Measurements from ENCODE around the gene KRT39.
A peak's percentile ranks its signal among the peaks of the same experiment; 100 is the strongest.
"Not testable (repeated sequence)": the region's sequence is repeated elsewhere in the genome, so short reads cannot be mapped to it uniquely, and the experiment has no call there.

The KRT39 gene

DNA sequence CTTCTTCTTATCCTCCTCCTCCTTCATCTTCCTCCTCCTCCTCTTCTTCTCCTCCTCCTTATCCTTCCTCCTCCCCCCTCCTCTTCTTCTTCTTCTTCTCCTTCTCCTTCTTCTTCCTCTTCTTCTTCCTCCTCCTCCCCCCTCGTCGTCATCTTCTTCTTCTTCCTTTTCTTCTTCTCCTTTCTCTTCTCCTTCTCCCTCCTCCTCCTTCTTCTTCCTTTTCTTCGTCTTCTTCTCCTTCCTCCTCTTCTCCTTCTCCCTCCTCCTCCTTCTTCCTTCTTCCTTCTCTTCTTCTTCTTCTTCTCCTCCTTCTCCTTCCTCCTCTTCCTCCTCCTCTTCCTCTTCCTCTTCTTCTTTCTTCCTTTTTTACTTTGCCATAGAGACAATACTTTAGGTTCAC is 24.2 kb downstream of the KRT39 start:
- no peak for TF ChIP-seq POLR2A (IDR thresholded peaks at IDR 0.05; ENCODE audit: low read length)
- no peak for DNase-seq

DNA sequence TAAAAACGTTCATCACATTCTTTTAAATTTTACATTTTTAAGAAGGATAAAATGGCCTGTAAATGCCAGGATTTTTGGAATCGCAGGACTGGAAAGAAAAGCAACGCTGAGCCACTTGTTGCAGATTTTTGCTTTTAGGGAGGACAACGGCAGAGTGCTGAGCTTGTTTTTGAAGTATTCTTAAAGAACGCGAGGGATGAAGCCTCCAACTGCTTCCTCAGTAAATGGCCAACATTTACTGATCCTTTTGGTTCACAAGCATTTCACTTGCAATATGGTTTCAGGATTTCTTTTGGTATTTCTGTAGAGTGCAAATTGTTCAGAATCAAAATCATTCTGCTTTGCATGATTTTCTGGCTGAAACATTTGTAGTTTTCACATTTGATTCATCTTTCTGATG is 26.5 kb downstream of the KRT39 start:
- no peak for TF ChIP-seq GATA1 (IDR thresholded peaks at IDR 0.05; ENCODE audit: low read depth, low read length)
- no peak for TF ChIP-seq POLR2A (IDR thresholded peaks at IDR 0.05; ENCODE audit: low read length)
- DNase-seq = no peak

DNA sequence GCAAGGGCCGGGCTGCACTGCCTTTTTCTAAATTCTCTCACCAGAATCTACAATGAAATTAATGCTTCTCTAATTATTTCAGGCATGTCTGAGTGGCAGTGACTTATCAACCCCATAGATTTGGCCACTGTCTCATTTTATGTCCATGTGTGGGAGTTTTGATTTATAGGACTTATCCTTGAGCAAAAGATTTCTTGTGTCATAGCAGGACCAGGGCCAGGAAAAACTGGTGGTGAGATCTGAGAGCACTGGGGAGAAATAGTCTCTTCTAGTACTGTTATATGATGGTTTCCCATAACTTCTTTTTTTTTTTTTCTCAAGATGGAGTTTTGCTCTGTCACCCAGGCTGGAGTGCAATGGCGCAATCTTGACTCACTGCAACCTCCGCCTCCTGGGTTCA is 27.8 kb downstream of the KRT39 start:
- no peak for TF ChIP-seq POLR2A (IDR thresholded peaks at IDR 0.05; ENCODE audit: low read length)
- no peak for TF ChIP-seq GATA1 (IDR thresholded peaks at IDR 0.05; ENCODE audit: low read depth, low read length)
- no peak for DNase-seq

DNA sequence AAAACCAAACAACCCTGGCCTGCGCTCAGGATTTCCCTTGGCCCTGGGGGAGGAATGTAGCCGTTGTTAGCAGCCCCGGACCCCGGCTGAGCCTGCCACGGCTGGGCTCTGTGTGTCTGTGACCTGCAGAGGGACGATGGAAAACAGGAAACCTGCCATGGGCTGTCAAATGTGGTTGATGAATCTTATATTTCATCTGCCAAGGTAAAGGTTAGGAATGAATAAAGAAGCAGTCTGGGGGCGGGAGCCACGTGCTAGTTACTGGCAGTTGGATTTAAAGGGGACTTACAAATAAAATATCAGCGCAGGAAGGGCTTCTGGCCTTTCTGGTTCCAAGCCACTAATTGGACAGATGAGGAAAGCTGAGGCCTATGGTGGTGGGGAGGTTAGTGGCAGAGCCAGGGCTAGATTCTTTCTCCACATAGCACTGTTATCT is 29.3 kb downstream of the KRT39 start, which contains the start of gene KRT23:
TSS of gene KRT23 (minus strand) at position 263 of the 436 bp plus-strand sequence. CDS start 1,043 bp downstream, outside the sequence.
- no peak for TF ChIP-seq POLR2A (IDR thresholded peaks at IDR 0.05; ENCODE audit: low read length)
- no peak for TF ChIP-seq GATA1 (IDR thresholded peaks at IDR 0.05; ENCODE audit: low read depth, low read length)

DNA sequence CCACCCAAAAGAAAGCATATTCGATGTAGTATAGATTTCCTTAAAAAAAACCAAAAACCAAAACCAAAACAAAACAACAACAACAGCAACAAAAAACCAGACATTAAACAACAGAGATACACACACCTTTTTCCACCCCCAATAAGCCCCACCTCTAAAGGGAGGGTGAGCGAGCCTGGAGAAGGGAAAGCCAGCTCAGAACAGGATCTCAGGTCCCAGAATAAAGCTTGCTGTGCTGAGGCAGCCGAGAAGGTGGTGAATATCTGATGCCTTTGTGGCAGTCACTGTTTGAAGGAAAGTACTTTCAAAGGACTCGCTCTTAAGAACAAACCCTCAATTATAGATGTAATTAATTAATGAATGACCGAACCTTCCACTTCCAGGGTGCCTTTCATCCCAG is 29.8 kb downstream of the KRT39 start:
- no peak for TF ChIP-seq POLR2A (IDR thresholded peaks at IDR 0.05; ENCODE audit: low read length)
- TF ChIP-seq GATA1 (IDR thresholded peaks at IDR 0.05; ENCODE audit: low read depth, low read length) = no peak
- DNase-seq = no peak

More for the DNA sequence above, 29.3 kb downstream of the KRT39 start, which contains the start of gene KRT23:
- no peak for DNase-seq

DNA sequence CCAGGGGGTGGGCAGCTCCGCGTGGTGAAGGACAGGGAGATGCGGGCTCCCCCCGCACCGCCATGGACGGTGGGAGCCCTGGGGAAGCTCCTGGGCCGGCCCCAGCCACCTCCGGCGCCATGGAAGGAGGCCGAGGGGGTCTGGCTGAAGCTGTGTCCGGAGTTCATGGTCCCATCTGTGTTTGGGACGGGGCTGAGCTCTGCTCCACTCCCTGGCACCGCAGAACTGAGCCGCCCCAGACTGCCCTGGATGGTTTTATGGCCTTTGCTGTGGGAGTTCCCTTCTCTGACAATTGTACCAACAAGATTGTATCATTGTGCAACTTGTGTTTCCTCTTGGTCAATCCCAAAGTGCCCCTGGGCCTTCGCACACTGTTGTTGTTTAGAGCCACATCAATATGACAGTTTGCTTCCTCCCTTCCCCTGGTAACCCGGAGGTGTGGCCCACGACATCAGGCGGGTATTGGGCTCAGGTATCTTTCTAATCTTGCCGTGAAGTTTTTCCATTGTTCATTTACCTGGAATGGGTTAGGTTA is 30.2 kb downstream of the KRT39 start:
- TF ChIP-seq GATA1 (IDR thresholded peaks at IDR 0.05; ENCODE audit: low read depth, low read length) = no peak
- no peak for TF ChIP-seq POLR2A (IDR thresholded peaks at IDR 0.05; ENCODE audit: low read length)
- no peak for DNase-seq

DNA sequence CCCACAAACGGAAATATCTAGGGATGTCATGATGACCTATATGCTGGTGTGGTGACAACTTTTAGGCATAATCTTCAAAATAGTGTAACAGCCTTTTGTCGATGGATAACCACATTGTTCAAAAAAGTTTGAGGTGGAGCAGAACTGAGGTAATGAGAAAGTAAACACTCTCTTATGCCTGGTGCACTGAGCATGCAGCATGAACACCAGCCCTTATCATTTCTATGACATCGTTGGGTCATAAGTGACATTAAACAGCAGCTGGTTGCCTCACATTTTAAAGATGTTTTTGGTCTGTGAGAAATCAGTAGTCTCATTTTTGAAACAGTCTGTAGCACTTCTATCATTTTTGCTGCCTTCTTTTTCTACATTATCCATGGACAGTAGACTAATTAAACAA is 31.1 kb downstream of the KRT39 start:
- no peak for DNase-seq
- TF ChIP-seq POLR2A (IDR thresholded peaks at IDR 0.05; ENCODE audit: low read length) (no peak), GATA1 (IDR thresholded peaks at IDR 0.05; ENCODE audit: low read depth, low read length) (no peak)

DNA sequence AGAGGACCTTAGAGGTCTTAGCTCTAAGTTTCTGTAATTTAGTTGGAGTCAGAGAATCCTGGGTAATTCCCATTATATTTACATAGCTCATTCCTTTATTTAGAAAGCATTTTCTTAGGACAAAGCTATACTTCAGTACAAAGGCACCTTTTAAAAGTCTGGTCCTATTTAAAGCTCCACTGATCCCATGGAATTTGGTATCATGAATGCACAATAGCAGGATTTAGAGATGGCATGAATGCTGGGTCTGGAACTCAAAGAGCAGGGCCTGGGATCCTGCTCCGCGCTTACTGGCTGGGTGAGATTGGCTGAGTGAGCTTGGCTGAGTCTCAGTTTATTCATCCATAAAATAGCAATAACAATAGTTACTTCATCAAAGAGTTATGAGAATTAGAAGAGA is 34.1 kb downstream of the KRT39 start:
- DNase-seq = no peak
- TF ChIP-seq GATA1 (IDR thresholded peaks at IDR 0.05; ENCODE audit: low read depth, low read length) = no peak

DNA sequence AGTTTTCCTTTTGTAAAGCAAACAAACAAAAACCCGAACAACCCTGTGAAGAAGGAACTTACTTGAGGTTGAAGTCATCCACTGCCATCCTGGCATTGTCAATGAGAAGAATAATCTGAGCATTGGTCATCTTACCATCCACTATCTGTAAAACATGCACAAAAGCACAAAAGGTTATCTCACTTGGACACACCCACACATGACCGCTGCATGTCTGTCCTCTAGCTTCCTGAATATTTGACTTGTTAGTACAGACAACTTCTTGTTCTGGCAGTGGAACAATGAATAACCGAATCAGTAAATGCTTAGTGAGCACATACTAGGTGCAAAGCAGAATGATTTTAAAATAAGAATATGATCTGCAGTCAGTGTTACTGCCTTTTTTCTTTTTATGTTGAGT is 35.4 kb downstream of the KRT39 start:
- TF ChIP-seq GATA1 (IDR thresholded peaks at IDR 0.05; ENCODE audit: low read depth, low read length) = no peak
- no peak for TF ChIP-seq POLR2A (IDR thresholded peaks at IDR 0.05; ENCODE audit: low read length)
- DNase-seq = no peak

DNA sequence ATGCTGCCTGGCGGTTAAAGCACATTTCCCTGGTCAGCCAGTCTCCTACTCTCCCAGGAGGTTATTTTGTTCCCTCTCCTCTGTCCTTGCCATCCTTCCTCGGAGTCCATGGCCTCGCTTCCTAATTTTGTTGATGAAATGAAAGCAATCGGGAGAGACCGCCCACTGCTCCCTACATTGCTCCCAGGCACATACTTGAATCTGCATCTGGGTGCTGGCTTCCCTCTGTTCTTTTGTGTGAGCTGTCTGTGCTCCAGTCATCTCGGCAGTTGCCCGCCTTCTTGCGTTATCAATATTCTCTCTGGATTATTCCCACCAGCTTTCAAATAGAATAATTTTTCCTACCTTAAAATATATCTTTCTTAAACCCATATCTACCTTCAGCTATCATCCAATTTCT is 40.4 kb downstream of the KRT39 start:
- TF ChIP-seq POLR2A (IDR thresholded peaks at IDR 0.05; ENCODE audit: low read length) (no peak), GATA1 (IDR thresholded peaks at IDR 0.05; ENCODE audit: low read depth, low read length) (no peak)
- no peak for DNase-seq

DNA sequence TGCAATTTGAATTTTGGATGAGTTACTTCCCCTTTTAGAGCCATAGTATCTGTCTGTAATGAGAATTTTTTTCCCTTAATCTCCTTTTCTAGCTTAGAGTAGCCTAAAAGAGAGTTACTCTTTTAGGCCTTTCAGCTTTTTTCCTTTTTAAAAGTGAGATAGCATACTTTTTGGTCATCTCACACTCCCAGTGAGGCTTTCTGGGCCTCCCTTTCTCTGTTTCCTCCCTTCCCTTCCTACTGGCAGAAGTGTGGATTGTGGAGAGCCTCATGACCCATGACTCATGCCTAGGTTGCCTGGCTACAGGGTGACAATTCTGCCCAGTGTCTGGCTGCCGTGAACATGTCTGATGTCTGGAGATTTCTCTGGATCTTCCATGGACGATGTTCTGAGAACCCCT is 44.5 kb downstream of the KRT39 start:
- DNase-seq = peak in 1 of 2 experiments; percentile 12
- TF ChIP-seq GATA1 (IDR thresholded peaks at IDR 0.05; ENCODE audit: low read depth, low read length) (no peak), POLR2A (IDR thresholded peaks at IDR 0.05; ENCODE audit: low read length) (no peak)

DNA sequence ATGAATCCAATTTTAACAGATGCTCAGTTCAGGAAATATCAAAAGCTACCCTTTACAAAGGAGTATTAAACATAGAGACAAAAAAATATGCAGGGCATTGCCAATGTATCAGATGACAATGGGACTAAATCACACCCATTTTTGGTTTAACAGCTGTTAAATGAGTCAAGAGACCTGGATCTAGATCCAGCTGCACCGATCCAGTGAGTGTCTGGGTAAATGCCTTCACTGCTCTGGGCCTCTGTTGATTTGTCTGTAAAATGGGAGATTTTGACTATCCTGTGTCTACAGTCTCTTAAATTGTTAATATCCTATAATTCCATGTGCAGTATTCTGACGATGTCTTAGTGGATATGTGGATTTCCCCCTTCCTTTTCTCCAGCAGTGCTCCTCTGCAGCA is 45.7 kb downstream of the KRT39 start:
- no peak for DNase-seq
- TF ChIP-seq GATA1 (IDR thresholded peaks at IDR 0.05; ENCODE audit: low read depth, low read length) (no peak), POLR2A (IDR thresholded peaks at IDR 0.05; ENCODE audit: low read length) (no peak)

DNA sequence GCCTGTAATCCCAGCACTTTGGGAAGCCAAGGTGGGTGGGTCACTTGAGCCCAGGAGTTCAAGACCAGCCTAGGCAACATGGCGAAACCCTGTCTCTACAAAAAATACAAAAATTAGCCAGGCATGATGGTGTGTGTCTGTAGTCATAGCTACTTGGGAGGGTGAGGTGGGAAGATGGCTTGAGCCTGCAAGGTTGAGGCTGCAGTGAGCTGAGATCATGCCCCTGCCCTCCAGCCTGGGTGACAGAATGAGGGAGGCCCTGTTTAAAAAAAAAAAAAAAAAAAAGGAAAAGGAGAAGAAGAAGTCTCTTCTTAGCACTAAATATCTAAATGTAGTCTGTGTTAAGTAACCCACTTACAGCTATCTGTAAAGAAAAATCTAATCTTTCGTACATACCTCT is 49.6 kb downstream of the KRT39 start:
- not testable (repeated sequence) for DNase-seq

DNA sequence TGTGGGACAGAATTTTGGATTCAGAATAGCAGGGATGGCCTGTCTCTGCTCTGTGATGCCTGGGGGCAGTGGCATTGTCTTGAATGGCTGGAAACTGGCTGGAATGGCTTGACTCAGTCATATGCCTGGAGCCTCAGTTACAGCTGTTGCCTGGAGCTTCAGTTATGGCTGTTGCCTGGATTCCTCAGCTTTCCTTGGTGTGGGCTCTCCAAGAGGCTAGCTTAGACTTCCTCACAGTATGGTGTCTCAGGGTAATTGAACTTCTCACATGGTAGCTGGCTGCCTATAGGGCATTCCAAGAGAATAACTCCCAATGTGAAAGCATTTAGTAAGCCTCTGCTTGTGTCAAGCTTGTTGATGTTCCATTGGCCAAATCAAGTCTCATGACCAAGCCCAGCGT is 50.4 kb downstream of the KRT39 start:
- no peak for DNase-seq
- TF ChIP-seq GATA1 (IDR thresholded peaks at IDR 0.05; ENCODE audit: low read depth, low read length) (no peak), POLR2A (IDR thresholded peaks at IDR 0.05; ENCODE audit: low read length) (no peak)

DNA sequence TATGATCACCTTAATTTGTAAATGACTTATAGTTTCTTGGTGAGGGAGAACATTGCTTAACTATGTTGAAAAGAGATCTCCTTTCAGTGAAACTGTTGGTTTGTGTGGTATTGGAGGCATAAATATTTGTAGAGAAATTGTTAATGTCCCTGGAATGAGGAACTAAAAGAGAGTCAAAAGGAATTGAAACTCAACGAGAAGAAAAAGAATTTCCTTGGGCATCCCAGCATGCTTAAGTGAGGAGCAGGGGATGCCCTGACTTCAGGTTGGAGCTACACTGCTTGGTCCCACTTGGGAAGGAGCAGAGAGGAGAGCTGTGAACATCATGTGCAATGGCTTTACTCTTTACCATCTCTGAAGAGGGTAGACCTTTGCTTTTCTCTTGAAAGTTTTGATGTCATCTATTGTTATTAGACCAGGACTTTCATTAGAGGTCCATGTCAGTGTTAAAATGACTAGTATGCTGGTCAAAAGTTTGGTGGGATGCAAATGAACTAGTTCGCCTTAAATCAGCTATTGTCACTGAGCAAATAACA is 51.0 kb downstream of the KRT39 start:
- TF ChIP-seq POLR2A (IDR thresholded peaks at IDR 0.05; ENCODE audit: low read length) (no peak), GATA1 (IDR thresholded peaks at IDR 0.05; ENCODE audit: low read depth, low read length) (no peak)
- DNase-seq = no peak

DNA sequence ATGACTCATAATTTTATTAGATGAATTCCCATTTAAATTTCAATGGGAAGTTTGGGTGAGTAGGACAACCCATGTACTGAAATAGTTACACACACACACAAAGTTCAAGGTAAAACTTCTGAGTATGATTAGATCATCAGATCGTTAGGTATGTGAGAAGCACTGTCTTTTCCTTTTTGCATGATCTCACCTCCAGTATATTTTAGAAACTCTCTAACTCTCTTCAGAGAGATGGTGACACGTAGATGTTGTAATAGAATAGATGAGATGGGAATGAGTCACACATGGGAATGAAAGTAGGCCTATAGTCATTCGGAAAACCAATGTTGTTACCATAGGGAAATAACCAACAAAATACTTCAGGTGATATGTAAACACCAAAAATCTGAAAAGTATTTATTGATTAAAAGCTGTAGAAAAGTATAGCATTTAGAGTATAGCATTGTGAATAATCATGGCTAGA is 51.5 kb downstream of the KRT39 start:
- DNase-seq = no peak
- TF ChIP-seq POLR2A (IDR thresholded peaks at IDR 0.05; ENCODE audit: low read length) (no peak), GATA1 (IDR thresholded peaks at IDR 0.05; ENCODE audit: low read depth, low read length) (no peak)
